Activated CD8-positive, alpha-beta T cell treated with anti-CD3 and anti-CD28 coated beads, Interleukin-2, amount 10 ng/mL, durations not matched to agents 7 days and 5 days (primary cell): Measurements from ENCODE around the gene LDB1. TPM values are rescaled to one million over a fixed set of nuclear protein-coding genes. Genes with fewer than 3 reads are reported as not detected.

Experiments used
- ATAC-seq: fragments of 150-1000 bp; cut with Tn5 transposase; one replicate; pipeline ENCODE4 v1.10.0; 2021; ENCODE audit warnings: moderate library complexity
- CTCF ChIA-PET: fragments of 350-600 bp; sonication (Branson Sonifier 250); formaldehyde crosslinking; loops from one replicate; lab custom pipeline; 2021; ENCODE audit warnings: antibody characterized with exemption; lab: Charles Lee
- POLR2A ChIA-PET: fragments of 350-600 bp; sonication (Branson Sonifier 250); formaldehyde crosslinking; loops from one replicate; lab custom pipeline; 2021; ENCODE audit warnings: antibody characterized with exemption; lab: Charles Lee
- DNase-seq: peaks from one replicate; pipeline ENCODE4 v3.0.0-alpha.2; 2020
- H3K27ac Mint-ChIP-seq: one replicate; pipeline ENCODE4 v1.8.0; 2021; ENCODE audit warnings: mild to moderate bottlenecking, mixed read lengths
- H3K27me3 Mint-ChIP-seq: one replicate; pipeline ENCODE4 v1.8.0; 2021; ENCODE audit warnings: low read depth, mixed read lengths
- H3K36me3 Mint-ChIP-seq: one replicate; pipeline ENCODE4 v1.8.0; 2021; ENCODE audit warnings: low read depth, mixed read lengths
- H3K4me1 Mint-ChIP-seq: one replicate; pipeline ENCODE4 v1.8.0; 2021; ENCODE audit warnings: low read depth, mixed read lengths
- H3K4me3 Mint-ChIP-seq: one replicate; pipeline ENCODE4 v1.8.0; 2021; ENCODE audit warnings: mild to moderate bottlenecking, mixed read lengths
- H3K9me3 Mint-ChIP-seq: one replicate; pipeline ENCODE4 v1.8.0; 2022; ENCODE audit warnings: mixed read lengths; ENCODE audit not compliant: insufficient read depth
- total RNA-seq, 2 experiments: library from RNA; stranded (reverse); gene quantifications; one replicate each; pipeline ENCODE4 v1.2.3, GENCODE V29; 2021

LDB1 gene
- total RNA-seq, 2 experiments from 2014 or later, result 83.6 to 87.1 TPM

- Mint-ChIP-seq H3K4me1 (peaks cover 41% of the 10 kb centered on the region), H3K27me3 (no peaks in the 10 kb centered on the region), H3K36me3 (peaks cover 81% of the 10 kb centered on the region), H3K4me3 (peak overlapping the region; percentile 98), H3K9me3 (no peaks in the 10 kb centered on the region), H3K27ac (peak overlapping the region; percentile 98)
- CTCF ChIA-PET, result interaction anchor here (0.9 to 4.6 kb wide), 9 partner anchors 12 to 310 kb away, joined by 3 to 29 read pairs (median 4); partner anchors contain the start of genes NFKB2 and PPRC1
- POLR2A ChIA-PET, result interaction anchor here (0.6 to 2.0 kb wide), 10 partner anchors 9 to 115 kb away, joined by 3 to 6 read pairs (median 3); partner anchors contain the start of gene HPS6
- DNase-seq (no peak), ATAC-seq (no peak)
Observed at GRCh38 chr10:102150970-102151773, 31.0 kb upstream of the LDB1 start.

- ATAC-seq, result no peak
- Mint-ChIP-seq H3K4me1 (peaks cover 22% of the 10 kb centered on the region), H3K36me3 (peaks cover 84% of the 10 kb centered on the region), H3K4me3 (no peak overlapping the region), H3K27ac (no peak overlapping the region), H3K27me3 (no peaks in the 10 kb centered on the region), H3K9me3 (no peaks in the 10 kb centered on the region)
- no peak for DNase-seq
- POLR2A ChIA-PET, result interaction anchor here (1.3 to 1.8 kb wide), 2 partner anchors 11 to 13 kb away, joined by 5 to 6 read pairs; no protein-coding TSS in a partner anchor
- CTCF ChIA-PET, result interaction anchor here (0.8 to 3.1 kb wide), 3 partner anchors 10 to 30 kb away, joined by 3 to 11 read pairs (median 7); partner anchors contain the start of gene PPRC1
Observed at GRCh38 chr10:102148275-102148674, 28.1 kb upstream of the LDB1 start.

- DNase-seq, result no peak
- CTCF ChIA-PET, result interaction anchor here (1.1 to 3.1 kb wide), 4 partner anchors 9 to 22 kb away, joined by 3 to 11 read pairs (median 6); partner anchors contain the start of gene PPRC1
- Mint-ChIP-seq H3K9me3 (no peaks in the 10 kb centered on the region), H3K27me3 (no peaks in the 10 kb centered on the region), H3K27ac (no peak overlapping the region), H3K36me3 (peaks cover 83% of the 10 kb centered on the region), H3K4me1 (peaks cover 19% of the 10 kb centered on the region), H3K4me3 (no peak overlapping the region)
- no peak for ATAC-seq
- POLR2A ChIA-PET, result interaction anchor here (1.8 kb wide), 1 partner anchor 13 kb away, joined by 5 read pairs; no protein-coding TSS in a partner anchor
Observed at GRCh38 chr10:102147561-102147960, 27.4 kb upstream of the LDB1 start.

GRCh38 chr10:102146971-102147428 lies 26.8 kb upstream of the LDB1 start:
- DNase-seq (no peak), ATAC-seq (no peak)
- Mint-ChIP-seq H3K4me1 (peaks cover 19% of the 10 kb centered on the region), H3K36me3 (peaks cover 80% of the 10 kb centered on the region), H3K9me3 (no peaks in the 10 kb centered on the region), H3K27ac (no peak overlapping the region), H3K27me3 (no peaks in the 10 kb centered on the region), H3K4me3 (no peak overlapping the region)
- ChIA-PET CTCF (interaction anchor here (1.1 to 3.1 kb wide), 4 partner anchors 9 to 23 kb away, joined by 3 to 11 read pairs (median 6); partner anchors contain the start of gene PPRC1), POLR2A (interaction anchor here (1.1 to 1.8 kb wide), 2 partner anchors 12 to 15 kb away, joined by 3 to 5 read pairs; no protein-coding TSS in a partner anchor)

GRCh38 chr10:102141583-102142107 lies 21.5 kb upstream of the LDB1 start:
- no peak for DNase-seq
- peaks cover 75% of the 10 kb centered on the region for H3K36me3 Mint-ChIP-seq
- no peaks in the 10 kb centered on the region for H3K27me3 Mint-ChIP-seq
- no peak for ATAC-seq
- peak overlapping the region; percentile 64 for H3K27ac Mint-ChIP-seq
- ChIA-PET POLR2A (no interaction called here), CTCF (no interaction called here)
- no peaks in the 10 kb centered on the region for H3K9me3 Mint-ChIP-seq
- H3K4me3 Mint-ChIP-seq, result no peak overlapping the region
- peaks cover 11% of the 10 kb centered on the region for H3K4me1 Mint-ChIP-seq

- Mint-ChIP-seq H3K27ac (peak overlapping the region; percentile 64), H3K4me1 (peaks cover 15% of the 10 kb centered on the region), H3K27me3 (no peaks in the 10 kb centered on the region), H3K4me3 (no peak overlapping the region), H3K9me3 (no peaks in the 10 kb centered on the region), H3K36me3 (peaks cover 73% of the 10 kb centered on the region)
- ATAC-seq (no peak), DNase-seq (no peak)
- POLR2A ChIA-PET, result interaction anchor here (2.3 kb wide), 1 partner anchor 11 kb away, joined by 6 read pairs; the partner anchor contains the start of gene NOLC1
- CTCF ChIA-PET, result no interaction called here
Observed at GRCh38 chr10:102140913-102141540, 20.9 kb upstream of the LDB1 start.

GRCh38 chr10:102140218-102140617 lies 20.1 kb upstream of the LDB1 start:
- Mint-ChIP-seq H3K27me3 (no peaks in the 10 kb centered on the region), H3K36me3 (peaks cover 70% of the 10 kb centered on the region), H3K4me3 (no peak overlapping the region), H3K9me3 (no peaks in the 10 kb centered on the region), H3K4me1 (peaks cover 20% of the 10 kb centered on the region), H3K27ac (no peak overlapping the region)
- no peak for DNase-seq
- CTCF ChIA-PET, result no interaction called here
- POLR2A ChIA-PET, result interaction anchor here (0.8 to 2.3 kb wide), 2 partner anchors 10 to 12 kb away, joined by 3 to 6 read pairs; partner anchors contain the start of gene NOLC1
- ATAC-seq, result no peak

- ChIA-PET POLR2A (interaction anchor here (0.8 to 2.3 kb wide), 2 partner anchors 11 to 12 kb away, joined by 3 to 6 read pairs; partner anchors contain the start of gene NOLC1), CTCF (interaction anchor here (1.2 kb wide), 1 partner anchor 12 kb away, joined by 3 read pairs; the partner anchor contains the start of gene NOLC1)
- DNase-seq (no peak), ATAC-seq (no peak)
- Mint-ChIP-seq H3K27me3 (no peaks in the 10 kb centered on the region), H3K36me3 (peaks cover 68% of the 10 kb centered on the region), H3K4me3 (no peak overlapping the region), H3K27ac (peak overlapping the region; percentile 69), H3K4me1 (peaks cover 27% of the 10 kb centered on the region), H3K9me3 (no peaks in the 10 kb centered on the region)
Observed at GRCh38 chr10:102139281-102140110, 19.3 kb upstream of the LDB1 start.

GRCh38 chr10:102135956-102136526 lies 15.9 kb upstream of the LDB1 start:
- ChIA-PET POLR2A (interaction anchor here (1.0 kb wide), 1 partner anchor 16 kb away, joined by 3 read pairs; the partner anchor contains the start of gene NOLC1), CTCF (interaction anchor here (0.7 to 1.9 kb wide), 3 partner anchors 11 to 34 kb away, joined by 3 to 8 read pairs (median 3); no protein-coding TSS in a partner anchor)
- Mint-ChIP-seq H3K4me3 (no peak overlapping the region), H3K4me1 (peaks cover 39% of the 10 kb centered on the region), H3K9me3 (no peaks in the 10 kb centered on the region), H3K36me3 (peaks cover 53% of the 10 kb centered on the region), H3K27ac (peak overlapping the region; percentile 65), H3K27me3 (no peaks in the 10 kb centered on the region)
- ATAC-seq (no peak), DNase-seq (no peak)

GRCh38 chr10:102134416-102134815 lies 14.2 kb upstream of the LDB1 start:
- ChIA-PET POLR2A (interaction anchor here (1.4 kb wide), 1 partner anchor 13 kb away, joined by 5 read pairs; no protein-coding TSS in a partner anchor), CTCF (interaction anchor here (1.9 kb wide), 1 partner anchor 35 kb away, joined by 8 read pairs; no protein-coding TSS in a partner anchor)
- peak overlapping the region; percentile 97 for H3K4me3 Mint-ChIP-seq
- no peaks in the 10 kb centered on the region for H3K27me3 Mint-ChIP-seq
- peak overlapping the region; percentile 96 for H3K27ac Mint-ChIP-seq
- no peaks in the 10 kb centered on the region for H3K9me3 Mint-ChIP-seq
- ATAC-seq, result no peak
- no peak for DNase-seq
- peaks cover 39% of the 10 kb centered on the region for H3K36me3 Mint-ChIP-seq
- peaks cover 39% of the 10 kb centered on the region for H3K4me1 Mint-ChIP-seq
